GM13976 (cell line): ENCODE results near the gene MED13L.
"Not testable (repeated sequence)": the region's sequence is repeated elsewhere in the genome, so short reads cannot be mapped to it uniquely, and the experiment has no call there.

Experiments used
- DNase-seq: peaks from one replicate; pipeline ENCODE4 v3.0.0; 2012; ENCODE audit warnings: low spot score
- CTCF ChIP-seq: IDR thresholded peaks from 2 replicates; pipeline ENCODE4 v1.5.1; 2012; ENCODE audit warnings: borderline replicate concordance, mild to moderate bottlenecking; ENCODE audit not compliant: insufficient read depth; ENCODE audit errors: extremely low read depth, missing control alignments, control extremely low read depth
- in situ Hi-C: fragments of 300-500 bp; cut with MboI; formaldehyde crosslinking; loops from one replicate; pipeline ENCODE4 v1.12.0; 2022; ENCODE audit warnings: low sequenced_read_pairs, mixed read lengths, inconsistent platforms; ENCODE audit not compliant: unreplicated experiment

Gene MED13L

GRCh38 chr12:116040402-116040801 lies 237.1 kb downstream of the MED13L start:
- no peak for DNase-seq
- in situ Hi-C loops: no loop called here
- no peak for TF ChIP-seq CTCF

- in situ Hi-C loops: no loop called here
- TF ChIP-seq CTCF: no peak
- no peak for DNase-seq
These were observed 238.4 kb downstream of the MED13L start for GRCh38 chr12:116039081-116039480.

GRCh38 chr12:116037941-116038837 lies 239.3 kb downstream of the MED13L start:
- in situ Hi-C loops: no loop called here
- no peak for DNase-seq

GRCh38 chr12:116033765-116034164 lies 243.7 kb downstream of the MED13L start:
- no peak for DNase-seq
- in situ Hi-C loops: no loop called here
- TF ChIP-seq CTCF: no peak

More at GRCh38 chr12:116037941-116038837, 239.3 kb downstream of the MED13L start:
- no peak for TF ChIP-seq CTCF

- DNase-seq, in situ Hi-C loops: not testable (repeated sequence)
These were observed 245.9 kb downstream of the MED13L start for GRCh38 chr12:116031624-116032023.

- in situ Hi-C loops: no loop called here
- DNase-seq: no peak
- TF ChIP-seq CTCF: no peak
These were observed 248.9 kb downstream of the MED13L start for GRCh38 chr12:116028619-116029018.

GRCh38 chr12:116027551-116027821 lies 250.0 kb downstream of the MED13L start:
- no peak for DNase-seq
- no peak for TF ChIP-seq CTCF
- in situ Hi-C loops: no loop called here
